GM18907 (cell line): ENCODE results near the gene ZNF3.

Source experiments
- ATAC-seq: cut with Tn5 transposase; IDR thresholded peaks from one replicate; pipeline ENCODE4 v1.9.1; 2021; ENCODE audit warnings: mild to moderate bottlenecking, moderate library complexity; ENCODE audit not compliant: unreplicated experiment

The ZNF3 gene

GRCh38 chr7:100111156-100111555 is 29.6 kb upstream of the ZNF3 start:
- no peak for ATAC-seq

GRCh38 chr7:100109521-100110163 is 28.1 kb upstream of the ZNF3 start:
- no peak for ATAC-seq

- ATAC-seq = no peak
Measured at GRCh38 chr7:100107890-100108289, 26.4 kb upstream of the ZNF3 start.

- ATAC-seq = no peak
Measured at GRCh38 chr7:100107125-100107737, 25.7 kb upstream of the ZNF3 start.

- ATAC-seq = no peak
Measured at GRCh38 chr7:100106633-100107032, 25.1 kb upstream of the ZNF3 start.

GRCh38 chr7:100105534-100105933 is 24.0 kb upstream of the ZNF3 start:
- no peak for ATAC-seq

- ATAC-seq = no peak
Measured at GRCh38 chr7:100102950-100103840, 21.7 kb upstream of the ZNF3 start.

GRCh38 chr7:100101016-100101862 is 19.7 kb upstream of the ZNF3 start, which contains the start of the genes AP4M1 and MCM7:
TSS of gene AP4M1 (plus strand) at chr7:100101643. CDS start at chr7:100101715, 72 bp downstream.
TSS of gene MCM7 (minus strand) at chr7:100101397. CDS start at chr7:100101294, 103 bp downstream.
- peak; percentile 85 for ATAC-seq

GRCh38 chr7:100100420-100101015 is 19.0 kb upstream of the ZNF3 start:
- ATAC-seq = peak; percentile 67

- ATAC-seq = no peak
Measured at GRCh38 chr7:100099452-100099851, 17.9 kb upstream of the ZNF3 start.

GRCh38 chr7:100098913-100099312 is 17.4 kb upstream of the ZNF3 start:
- no peak for ATAC-seq

GRCh38 chr7:100095704-100096103 is 14.2 kb upstream of the ZNF3 start:
- no peak for ATAC-seq

GRCh38 chr7:100095289-100095688 is 13.8 kb upstream of the ZNF3 start:
- ATAC-seq = no peak

GRCh38 chr7:100093925-100094486 is 12.5 kb upstream of the ZNF3 start:
- ATAC-seq = no peak

- ATAC-seq = no peak
Measured at GRCh38 chr7:100093498-100093897, 12.0 kb upstream of the ZNF3 start.

- no peak for ATAC-seq
Measured at GRCh38 chr7:100093054-100093453, 11.5 kb upstream of the ZNF3 start.

GRCh38 chr7:100091411-100092181 is 10.1 kb upstream of the ZNF3 start:
- ATAC-seq = no peak

GRCh38 chr7:100090527-100091410 is 9.2 kb upstream of the ZNF3 start:
- ATAC-seq = no peak
